ENCODE data around the gene ENSA. TPM values are rescaled to one million over a fixed set of nuclear protein-coding genes. Genes with fewer than 3 reads are reported as not detected.
A peak's percentile ranks its signal among the peaks of the same experiment; 100 is the strongest.

Gene ENSA
- total and polyA plus RNA-seq, 2 donors (not counting 1 experiment from before 2014, with no cell fraction given) = 78.1 to 112 TPM

GRCh38 chr1:150619576-150620509 is 9.6 kb downstream of the ENSA start:
- no peaks in the 10 kb centered on the region for H3K27me3 ChIP-seq (ENCODE audit: control insufficient read depth, insufficient read depth, low read length)
- DNase-seq (ENCODE audit: low read depth in 2 of 2) = peak; percentile 79 to 81
- H3K36me3 ChIP-seq (ENCODE audit: control insufficient read depth, insufficient read depth, low read length) = peaks cover 7% of the 10 kb centered on the region
- peak overlapping the region; percentile 31 for H3K27ac ChIP-seq (ENCODE audit: insufficient read depth, low read length)
- no peak overlapping the region for H3K9ac ChIP-seq (ENCODE audit: insufficient read depth, low read length)
- H3K79me2 ChIP-seq (ENCODE audit: control insufficient read depth, insufficient read depth, low read length) = peaks cover 9% of the 10 kb centered on the region
- TF ChIP-seq EZH2 (IDR thresholded peaks at IDR 0.05; ENCODE audit: low read length, missing control alignments) = no peak
- peak in 1 of 2 donors; percentile 49 for TF ChIP-seq CTCF (conservative IDR thresholded peaks at IDR 0.05 in 1 of 2, IDR thresholded peaks at IDR 0.05 in 1 of 2; ENCODE audit: low read depth in 1 of 2, low read length in 2 of 2)
- no peaks in the 10 kb centered on the region for H3K9me3 ChIP-seq (ENCODE audit: control insufficient read depth, insufficient read depth, low read depth, low read length)
- no peak overlapping the region for H2AFZ ChIP-seq (ENCODE audit: low read length)
- peak overlapping the region; percentile 33 for H3K4me2 ChIP-seq (ENCODE audit: extremely low read depth, insufficient read depth, low read length)
- no peak overlapping the region for H3K4me3 ChIP-seq (replicated peaks in 1 of 4; ENCODE audit: control extremely low read depth in 1 of 4, insufficient read depth in 1 of 4, low read depth in 3 of 4, low read length in 4 of 4)
- no peaks in the 10 kb centered on the region for H4K20me1 ChIP-seq (ENCODE audit: control insufficient read depth, extremely low read depth, insufficient read depth, low read length)
- peaks cover 25% of the 10 kb centered on the region for H3K4me1 ChIP-seq (ENCODE audit: control insufficient read depth, extremely low read depth, insufficient read depth, low read length)

GRCh38 chr1:150615346-150616201 is 13.8 kb downstream of the ENSA start:
- H3K4me1 ChIP-seq (ENCODE audit: control insufficient read depth, extremely low read depth, insufficient read depth, low read length) = peaks cover 34% of the 10 kb centered on the region
- H3K27me3 ChIP-seq (ENCODE audit: control insufficient read depth, insufficient read depth, low read length) = no peaks in the 10 kb centered on the region
- H3K9ac ChIP-seq (ENCODE audit: insufficient read depth, low read length) = no peak overlapping the region
- TF ChIP-seq EZH2 (IDR thresholded peaks at IDR 0.05; ENCODE audit: low read length, missing control alignments) = no peak
- TF ChIP-seq CTCF (conservative IDR thresholded peaks at IDR 0.05 in 1 of 2, IDR thresholded peaks at IDR 0.05 in 1 of 2; ENCODE audit: low read depth in 1 of 2, low read length in 2 of 2) = no peak
- H2AFZ ChIP-seq (ENCODE audit: low read length) = no peak overlapping the region
- no peaks in the 10 kb centered on the region for H4K20me1 ChIP-seq (ENCODE audit: control insufficient read depth, extremely low read depth, insufficient read depth, low read length)
- H3K27ac ChIP-seq (ENCODE audit: insufficient read depth, low read length) = peak overlapping the region; percentile 26
- peaks cover 10% of the 10 kb centered on the region for H3K79me2 ChIP-seq (ENCODE audit: control insufficient read depth, insufficient read depth, low read length)
- no peaks in the 10 kb centered on the region for H3K9me3 ChIP-seq (ENCODE audit: control insufficient read depth, insufficient read depth, low read depth, low read length)
- peaks cover 3% of the 10 kb centered on the region for H3K36me3 ChIP-seq (ENCODE audit: control insufficient read depth, insufficient read depth, low read length)
- no peak overlapping the region for H3K4me2 ChIP-seq (ENCODE audit: extremely low read depth, insufficient read depth, low read length)
- DNase-seq (ENCODE audit: low read depth in 2 of 2) = peak in 1 of 2 donors; percentile 19
- no peak overlapping the region for H3K4me3 ChIP-seq (replicated peaks in 1 of 4; ENCODE audit: control extremely low read depth in 1 of 4, insufficient read depth in 1 of 4, low read depth in 3 of 4, low read length in 4 of 4)
